ENCODE measurements around the gene LRBA. TPM values are rescaled to one million over a fixed set of nuclear protein-coding genes. Genes with fewer than 3 reads are reported as not detected.

Gene LRBA
- total RNA-seq, 1 experiment from 2014 or later = 55.3 TPM

DNA sequence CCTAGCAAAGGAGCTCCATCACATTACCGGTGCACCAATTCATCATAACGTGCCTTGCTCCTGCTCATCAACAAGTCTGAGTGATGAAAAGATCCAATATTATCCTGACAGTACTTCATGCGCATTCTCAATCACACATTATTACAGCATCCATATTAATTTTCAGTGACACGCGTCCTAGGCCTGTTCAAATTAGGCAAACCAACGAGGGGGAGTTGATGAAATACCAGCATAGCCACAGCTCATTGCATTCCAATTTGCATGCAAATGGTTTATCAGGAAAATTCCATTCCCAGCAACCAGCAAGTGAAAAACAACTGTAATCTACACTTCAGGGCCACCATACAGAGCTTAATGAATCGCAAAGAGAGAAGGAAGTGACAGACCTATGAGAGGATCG, 699.9 kb downstream of the LRBA start:
- Histone ChIP-seq H3K56ac (ENCODE audit: insufficient read length, low read depth, low read length) (no peak overlapping the region), H3K23ac (ENCODE audit: insufficient read length, low read depth, low read length) (no peak overlapping the region), H3K4ac (ENCODE audit: low read depth, low read length) (no peak overlapping the region), H3K9me3 (ENCODE audit: control insufficient read depth, low read depth, low read length) (no peaks in the 10 kb centered on the region), H3K27me3 (ENCODE audit: insufficient read depth, low read length) (no peaks in the 10 kb centered on the region), H3K79me2 (ENCODE audit: insufficient read depth, low read length) (no peaks in the 10 kb centered on the region), H2BK5ac (ENCODE audit: insufficient read length, low read length) (no peak overlapping the region), H3K27ac (ENCODE audit: insufficient read length, low read depth, low read length) (no peak overlapping the region), H2BK20ac (ENCODE audit: low read depth, low read length, poor library complexity, severe bottlenecking) (no peak overlapping the region), H4K8ac (replicated peaks; ENCODE audit: insufficient read length, low read depth, low read length) (no peak overlapping the region), H3K14ac (ENCODE audit: insufficient read depth, low read length) (no peak overlapping the region), H3K23me2 (ENCODE audit: insufficient read length, low read depth, low read length, poor library complexity, severe bottlenecking) (no peaks in the 10 kb centered on the region), H2BK15ac (ENCODE audit: low read depth, low read length) (no peak overlapping the region), H3K79me1 (ENCODE audit: insufficient read depth, low read depth, low read length, poor library complexity, severe bottlenecking) (no peaks in the 10 kb centered on the region), H2AK5ac (ENCODE audit: insufficient read length, low read length) (no peak overlapping the region), H3K9ac (ENCODE audit: extremely low read depth, insufficient read length, low read length) (no peak overlapping the region), H3K4me1 (ENCODE audit: insufficient read depth, low read length) (peaks cover 14% of the 10 kb centered on the region), H2AFZ (ENCODE audit: low read length) (no peak overlapping the region), H4K91ac (ENCODE audit: insufficient read length, low read depth, low read length) (no peak overlapping the region), H2BK12ac (ENCODE audit: insufficient read length, low read depth, low read length) (no peak overlapping the region), H4K5ac (ENCODE audit: insufficient read length, low read depth, low read length) (no peak overlapping the region), H4K20me1 (ENCODE audit: control insufficient read depth, insufficient read depth, insufficient read length) (no peaks in the 10 kb centered on the region), H3K4me2 (ENCODE audit: insufficient read depth, insufficient read length, low read length) (peak overlapping the region; percentile 30), H3K18ac (ENCODE audit: insufficient read length, low read depth, low read length) (no peak overlapping the region), H3T11ph (ENCODE audit: low read length) (no peak overlapping the region), H2BK120ac (ENCODE audit: low read depth, low read length, poor library complexity, severe bottlenecking) (no peak overlapping the region)
- TF ChIP-seq, protein P1, sequence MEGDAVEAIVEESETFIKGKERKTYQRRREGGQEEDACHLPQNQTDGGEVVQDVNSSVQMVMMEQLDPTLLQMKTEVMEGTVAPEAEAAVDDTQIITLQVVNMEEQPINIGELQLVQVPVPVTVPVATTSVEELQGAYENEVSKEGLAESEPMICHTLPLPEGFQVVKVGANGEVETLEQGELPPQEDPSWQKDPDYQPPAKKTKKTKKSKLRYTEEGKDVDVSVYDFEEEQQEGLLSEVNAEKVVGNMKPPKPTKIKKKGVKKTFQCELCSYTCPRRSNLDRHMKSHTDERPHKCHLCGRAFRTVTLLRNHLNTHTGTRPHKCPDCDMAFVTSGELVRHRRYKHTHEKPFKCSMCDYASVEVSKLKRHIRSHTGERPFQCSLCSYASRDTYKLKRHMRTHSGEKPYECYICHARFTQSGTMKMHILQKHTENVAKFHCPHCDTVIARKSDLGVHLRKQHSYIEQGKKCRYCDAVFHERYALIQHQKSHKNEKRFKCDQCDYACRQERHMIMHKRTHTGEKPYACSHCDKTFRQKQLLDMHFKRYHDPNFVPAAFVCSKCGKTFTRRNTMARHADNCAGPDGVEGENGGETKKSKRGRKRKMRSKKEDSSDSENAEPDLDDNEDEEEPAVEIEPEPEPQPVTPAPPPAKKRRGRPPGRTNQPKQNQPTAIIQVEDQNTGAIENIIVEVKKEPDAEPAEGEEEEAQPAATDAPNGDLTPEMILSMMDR (conservative IDR thresholded peaks at IDR 0.05) = no peak
- Mint-ChIP-seq H3K27ac (no peak overlapping the region; a peak in 1 of 7 replicates), H3K4me3 (no peak overlapping the region), H3K27me3 (ENCODE audit: low read depth) (no peaks in the 10 kb centered on the region), H3K4me1 (peaks cover 11 to 15% of the 10 kb centered on the region in 2 experiments), H3K9me3 (no peaks in the 10 kb centered on the region), H3K36me3 (ENCODE audit: insufficient read depth in 1 of 3, low read depth in 3 of 3) (peaks cover 0 to 3% (median 0%) of the 10 kb centered on the region in 3 experiments; a peak in 1 of 7 replicates)
- DNase-seq = no peak
- no CpG with 5 or more reads among the region's 8 CpGs for WGBS (ENCODE audit: extremely low coverage, insufficient read length, low lambda C conversion rate)
